ENCODE results near the gene SYT5. TPM values are rescaled to one million over a fixed set of nuclear protein-coding genes. Genes with fewer than 3 reads are reported as not detected.

The SYT5 gene
- total and polyA plus RNA-seq, 2 of the 13 experiments (the other 11 are each of a cell fraction or from before 2014, with no cell fraction given): not detected

DNA sequence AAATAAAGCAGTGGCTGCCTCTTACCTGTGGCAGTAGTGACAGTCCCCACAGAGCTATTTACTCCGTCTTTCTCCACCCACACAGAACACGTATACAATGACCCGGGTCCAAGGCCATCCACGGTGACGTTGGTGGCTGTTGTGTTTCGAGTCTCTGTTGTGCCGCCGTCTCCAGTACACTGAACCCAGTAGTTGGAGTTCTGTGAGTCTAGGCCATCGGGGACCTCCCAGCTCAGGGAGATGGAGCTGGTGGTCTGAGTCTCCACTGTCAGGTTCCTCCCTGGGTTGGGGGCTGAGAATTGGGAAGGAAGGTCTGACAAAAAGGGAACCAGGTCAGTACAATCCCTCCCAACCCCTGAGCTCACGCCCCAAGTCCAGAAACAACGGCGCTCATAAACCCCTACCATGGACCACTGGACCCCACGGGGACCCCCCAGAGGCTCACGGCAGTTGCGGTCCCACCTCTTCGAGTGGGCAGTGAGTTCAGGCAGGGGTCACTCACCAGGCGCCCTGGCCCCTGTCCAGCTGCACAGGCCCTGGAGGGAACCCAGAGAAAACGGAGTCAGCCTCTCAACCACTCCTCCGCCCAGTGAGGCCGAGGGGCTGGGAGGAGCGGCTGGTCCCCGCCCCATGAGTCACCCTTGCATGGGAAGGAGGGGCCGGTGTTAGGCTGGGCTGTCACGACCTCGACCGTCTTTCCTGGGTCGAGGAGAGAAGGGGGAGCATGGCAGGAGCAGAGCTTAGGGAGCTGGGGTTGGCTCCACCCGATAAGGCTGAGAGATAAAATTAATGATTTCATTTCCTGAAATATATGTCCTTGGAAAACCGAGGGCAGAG, 26.8 kb upstream of the SYT5 start (continued):
- TF ChIP-seq, protein P1, sequence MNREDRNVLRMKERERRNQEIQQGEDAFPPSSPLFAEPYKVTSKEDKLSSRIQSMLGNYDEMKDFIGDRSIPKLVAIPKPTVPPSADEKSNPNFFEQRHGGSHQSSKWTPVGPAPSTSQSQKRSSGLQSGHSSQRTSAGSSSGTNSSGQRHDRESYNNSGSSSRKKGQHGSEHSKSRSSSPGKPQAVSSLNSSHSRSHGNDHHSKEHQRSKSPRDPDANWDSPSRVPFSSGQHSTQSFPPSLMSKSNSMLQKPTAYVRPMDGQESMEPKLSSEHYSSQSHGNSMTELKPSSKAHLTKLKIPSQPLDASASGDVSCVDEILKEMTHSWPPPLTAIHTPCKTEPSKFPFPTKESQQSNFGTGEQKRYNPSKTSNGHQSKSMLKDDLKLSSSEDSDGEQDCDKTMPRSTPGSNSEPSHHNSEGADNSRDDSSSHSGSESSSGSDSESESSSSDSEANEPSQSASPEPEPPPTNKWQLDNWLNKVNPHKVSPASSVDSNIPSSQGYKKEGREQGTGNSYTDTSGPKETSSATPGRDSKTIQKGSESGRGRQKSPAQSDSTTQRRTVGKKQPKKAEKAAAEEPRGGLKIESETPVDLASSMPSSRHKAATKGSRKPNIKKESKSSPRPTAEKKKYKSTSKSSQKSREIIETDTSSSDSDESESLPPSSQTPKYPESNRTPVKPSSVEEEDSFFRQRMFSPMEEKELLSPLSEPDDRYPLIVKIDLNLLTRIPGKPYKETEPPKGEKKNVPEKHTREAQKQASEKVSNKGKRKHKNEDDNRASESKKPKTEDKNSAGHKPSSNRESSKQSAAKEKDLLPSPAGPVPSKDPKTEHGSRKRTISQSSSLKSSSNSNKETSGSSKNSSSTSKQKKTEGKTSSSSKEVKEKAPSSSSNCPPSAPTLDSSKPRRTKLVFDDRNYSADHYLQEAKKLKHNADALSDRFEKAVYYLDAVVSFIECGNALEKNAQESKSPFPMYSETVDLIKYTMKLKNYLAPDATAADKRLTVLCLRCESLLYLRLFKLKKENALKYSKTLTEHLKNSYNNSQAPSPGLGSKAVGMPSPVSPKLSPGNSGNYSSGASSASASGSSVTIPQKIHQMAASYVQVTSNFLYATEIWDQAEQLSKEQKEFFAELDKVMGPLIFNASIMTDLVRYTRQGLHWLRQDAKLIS (CRISPR knock-in tag; IDR thresholded peaks at IDR 0.05): 0 out of 2 replicates have a peak, but pooled peaks have one; percentile 66
- TF ChIP-seq MXD4 (CRISPR knock-in tag; IDR thresholded peaks at IDR 0.05) (no peak; the same call in 1 of the 2 replicates), SOX13 (IDR thresholded peaks at IDR 0.05) (0 out of 2 replicates have a peak, but pooled peaks have one; percentile 15), SOX13 (CRISPR knock-in tag; conservative IDR thresholded peaks at IDR 0.05 in 1 of 2, IDR thresholded peaks at IDR 0.05 in 1 of 2) (peak; percentile 34 to 85; a peak in 2 of 4 replicates), ZNF567 (CRISPR knock-in tag; IDR thresholded peaks at IDR 0.05; ENCODE audit: borderline replicate concordance) (no peak), HHEX (CRISPR knock-in tag; IDR thresholded peaks at IDR 0.05) (no peak), FOSL2 (CRISPR knock-in tag; IDR thresholded peaks at IDR 0.05) (peak; percentile 99), ATAD3A (CRISPR knock-in tag; IDR thresholded peaks at IDR 0.05) (no peak), XBP1 (CRISPR knock-in tag; IDR thresholded peaks at IDR 0.05) (peak; percentile 53; the same call in 1 of the 2 replicates), TBX3 (IDR thresholded peaks at IDR 0.05; ENCODE audit: borderline replicate concordance) (0 out of 2 replicates have a peak, but pooled peaks have one; percentile 34), ZNF543 (CRISPR knock-in tag; IDR thresholded peaks at IDR 0.05) (no peak; the same call in none of the 2 replicates)
- TF ChIP-seq, protein P2, sequence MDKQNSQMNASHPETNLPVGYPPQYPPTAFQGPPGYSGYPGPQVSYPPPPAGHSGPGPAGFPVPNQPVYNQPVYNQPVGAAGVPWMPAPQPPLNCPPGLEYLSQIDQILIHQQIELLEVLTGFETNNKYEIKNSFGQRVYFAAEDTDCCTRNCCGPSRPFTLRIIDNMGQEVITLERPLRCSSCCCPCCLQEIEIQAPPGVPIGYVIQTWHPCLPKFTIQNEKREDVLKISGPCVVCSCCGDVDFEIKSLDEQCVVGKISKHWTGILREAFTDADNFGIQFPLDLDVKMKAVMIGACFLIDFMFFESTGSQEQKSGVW (CRISPR knock-in tag; IDR thresholded peaks at IDR 0.05; ENCODE audit: borderline replicate concordance): no peak
- TF ChIP-seq, protein P3, sequence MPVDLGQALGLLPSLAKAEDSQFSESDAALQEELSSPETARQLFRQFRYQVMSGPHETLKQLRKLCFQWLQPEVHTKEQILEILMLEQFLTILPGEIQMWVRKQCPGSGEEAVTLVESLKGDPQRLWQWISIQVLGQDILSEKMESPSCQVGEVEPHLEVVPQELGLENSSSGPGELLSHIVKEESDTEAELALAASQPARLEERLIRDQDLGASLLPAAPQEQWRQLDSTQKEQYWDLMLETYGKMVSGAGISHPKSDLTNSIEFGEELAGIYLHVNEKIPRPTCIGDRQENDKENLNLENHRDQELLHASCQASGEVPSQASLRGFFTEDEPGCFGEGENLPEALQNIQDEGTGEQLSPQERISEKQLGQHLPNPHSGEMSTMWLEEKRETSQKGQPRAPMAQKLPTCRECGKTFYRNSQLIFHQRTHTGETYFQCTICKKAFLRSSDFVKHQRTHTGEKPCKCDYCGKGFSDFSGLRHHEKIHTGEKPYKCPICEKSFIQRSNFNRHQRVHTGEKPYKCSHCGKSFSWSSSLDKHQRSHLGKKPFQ (CRISPR knock-in tag; IDR thresholded peaks at IDR 0.05; ENCODE audit: insufficient replicate concordance): no peak
- TF ChIP-seq, protein P4, sequence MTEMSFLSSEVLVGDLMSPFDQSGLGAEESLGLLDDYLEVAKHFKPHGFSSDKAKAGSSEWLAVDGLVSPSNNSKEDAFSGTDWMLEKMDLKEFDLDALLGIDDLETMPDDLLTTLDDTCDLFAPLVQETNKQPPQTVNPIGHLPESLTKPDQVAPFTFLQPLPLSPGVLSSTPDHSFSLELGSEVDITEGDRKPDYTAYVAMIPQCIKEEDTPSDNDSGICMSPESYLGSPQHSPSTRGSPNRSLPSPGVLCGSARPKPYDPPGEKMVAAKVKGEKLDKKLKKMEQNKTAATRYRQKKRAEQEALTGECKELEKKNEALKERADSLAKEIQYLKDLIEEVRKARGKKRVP (CRISPR knock-in tag; IDR thresholded peaks at IDR 0.05): no peak
- TF ChIP-seq, protein P5, sequence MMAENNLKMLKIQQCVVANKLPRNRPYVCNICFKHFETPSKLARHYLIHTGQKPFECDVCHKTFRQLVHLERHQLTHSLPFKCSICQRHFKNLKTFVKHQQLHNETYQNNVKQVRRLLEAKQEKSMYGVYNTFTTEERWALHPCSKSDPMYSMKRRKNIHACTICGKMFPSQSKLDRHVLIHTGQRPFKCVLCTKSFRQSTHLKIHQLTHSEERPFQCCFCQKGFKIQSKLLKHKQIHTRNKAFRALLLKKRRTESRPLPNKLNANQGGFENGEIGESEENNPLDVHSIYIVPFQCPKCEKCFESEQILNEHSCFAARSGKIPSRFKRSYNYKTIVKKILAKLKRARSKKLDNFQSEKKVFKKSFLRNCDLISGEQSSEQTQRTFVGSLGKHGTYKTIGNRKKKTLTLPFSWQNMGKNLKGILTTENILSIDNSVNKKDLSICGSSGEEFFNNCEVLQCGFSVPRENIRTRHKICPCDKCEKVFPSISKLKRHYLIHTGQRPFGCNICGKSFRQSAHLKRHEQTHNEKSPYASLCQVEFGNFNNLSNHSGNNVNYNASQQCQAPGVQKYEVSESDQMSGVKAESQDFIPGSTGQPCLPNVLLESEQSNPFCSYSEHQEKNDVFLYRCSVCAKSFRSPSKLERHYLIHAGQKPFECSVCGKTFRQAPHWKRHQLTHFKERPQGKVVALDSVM (CRISPR knock-in tag; IDR thresholded peaks at IDR 0.05): peak; percentile 86
- TF ChIP-seq, protein P6, sequence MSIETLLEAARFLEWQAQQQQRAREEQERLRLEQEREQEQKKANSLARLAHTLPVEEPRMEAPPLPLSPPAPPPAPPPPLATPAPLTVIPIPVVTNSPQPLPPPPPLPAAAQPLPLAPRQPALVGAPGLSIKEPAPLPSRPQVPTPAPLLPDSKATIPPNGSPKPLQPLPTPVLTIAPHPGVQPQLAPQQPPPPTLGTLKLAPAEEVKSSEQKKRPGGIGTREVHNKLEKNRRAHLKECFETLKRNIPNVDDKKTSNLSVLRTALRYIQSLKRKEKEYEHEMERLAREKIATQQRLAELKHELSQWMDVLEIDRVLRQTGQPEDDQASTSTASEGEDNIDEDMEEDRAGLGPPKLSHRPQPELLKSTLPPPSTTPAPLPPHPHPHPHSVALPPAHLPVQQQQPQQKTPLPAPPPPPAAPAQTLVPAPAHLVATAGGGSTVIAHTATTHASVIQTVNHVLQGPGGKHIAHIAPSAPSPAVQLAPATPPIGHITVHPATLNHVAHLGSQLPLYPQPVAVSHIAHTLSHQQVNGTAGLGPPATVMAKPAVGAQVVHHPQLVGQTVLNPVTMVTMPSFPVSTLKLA (IDR thresholded peaks at IDR 0.05): 0 out of 2 replicates have a peak, but pooled peaks have one; percentile 10
